ENCODE measurements around the gene OSBP2. TPM values are rescaled to one million over a fixed set of nuclear protein-coding genes. Genes with fewer than 3 reads are reported as not detected.

OSBP2 gene
- total and polyA plus RNA-seq, 2 of the 13 experiments (the other 11 are each of a cell fraction or from before 2014, with no cell fraction given) = 5.0 to 7.7 TPM

GRCh38 chr22:30927806-30928205, 233.1 kb downstream of the OSBP2 start:
- Histone ChIP-seq H3K9ac (ENCODE audit: insufficient read depth, low read depth, low read length) (no peak overlapping the region), H2AFZ (ENCODE audit: low read length) (no peak overlapping the region), H3K79me2 (ENCODE audit: insufficient read depth, low read length) (no peaks in the 10 kb centered on the region), H3K27ac (ENCODE audit: extremely low read length, insufficient read depth, low read length) (no peak overlapping the region), H3K4me1 (ENCODE audit: insufficient read depth, low read length) (no peaks in the 10 kb centered on the region), H3K9me3 (ENCODE audit: low read length) (no peaks in the 10 kb centered on the region), H3K27me3 (ENCODE audit: control insufficient read depth in 1 of 2, insufficient read depth in 2 of 2, low read length in 2 of 2) (no peaks in the 10 kb centered on the region), H3K4me2 (ENCODE audit: low read depth, low read length) (no peak overlapping the region), H3K36me3 (replicated peaks in 1 of 2; ENCODE audit: control insufficient read depth in 1 of 2, insufficient read depth in 2 of 2, low read length in 2 of 2) (peaks cover 38 to 78% of the 10 kb centered on the region in 2 experiments), H3K4me3 (replicated peaks in 1 of 3; ENCODE audit: insufficient read depth in 1 of 3, low read depth in 2 of 3, low read length in 3 of 3) (no peak overlapping the region), H4K20me1 (ENCODE audit: insufficient read depth, low read length) (no peaks in the 10 kb centered on the region; the same call in 1 of the 2 replicates)
- DNase-seq (ENCODE audit: low spot score) (no peak), ATAC-seq (no peak), FAIRE-seq (no peak)
- 90% methylated on average over 2 of the region's 10 CpGs for WGBS (ENCODE audit: low lambda C conversion rate)
- ChIA-PET POLR2A (no interaction called here), CTCF (ENCODE audit: low intra/inter-chr PET ratio, low total read pairs) (no interaction called here)
- intact Hi-C loops (cut with micrococcal nuclease; ENCODE audit: unreplicated experiment) (no loop called here), in situ Hi-C loops (cut with HindIII; ENCODE audit: extremely low pct_ligation_motif_present, low pct_unique_long_range_greater_than_20kb) (no loop called here)
- BruUV-seq (replicated peaks) = no TSS peak
- no peak for TF ChIP-seq CBFB (CRISPR knock-in tag; IDR thresholded peaks at IDR 0.05)
- no peak for TF ChIP-seq RFX1 (IDR thresholded peaks at IDR 0.05)
- TF ChIP-seq SOX5 (CRISPR knock-in tag; IDR thresholded peaks at IDR 0.05; ENCODE audit: borderline replicate concordance) = no peak
- TF ChIP-seq PLRG1 (conservative IDR thresholded peaks at IDR 0.05) = no peak
- TF ChIP-seq ZNF747 (CRISPR knock-in tag; IDR thresholded peaks at IDR 0.05; ENCODE audit: borderline replicate concordance) = no peak
- no peak for TF ChIP-seq HNF4A (CRISPR knock-in tag; IDR thresholded peaks at IDR 0.05)
- TF ChIP-seq SMYD3 (CRISPR knock-in tag; IDR thresholded peaks at IDR 0.05) = no peak
- no peak for TF ChIP-seq ZNF382 (CRISPR knock-in tag; IDR thresholded peaks at IDR 0.05; ENCODE audit: borderline replicate concordance)
- TF ChIP-seq ZFP36L1 (CRISPR knock-in tag; IDR thresholded peaks at IDR 0.05) = no peak
- no peak for TF ChIP-seq ZFY (CRISPR knock-in tag; IDR thresholded peaks at IDR 0.05)
- no peak for TF ChIP-seq ZUFSP (CRISPR knock-in tag; IDR thresholded peaks at IDR 0.05; ENCODE audit: borderline replicate concordance)
- no peak for TF ChIP-seq HMGXB3 (CRISPR knock-in tag; IDR thresholded peaks at IDR 0.05; ENCODE audit: borderline replicate concordance)
- no peak for TF ChIP-seq NR0B2 (CRISPR knock-in tag; IDR thresholded peaks at IDR 0.05)
- TF ChIP-seq, protein P1, sequence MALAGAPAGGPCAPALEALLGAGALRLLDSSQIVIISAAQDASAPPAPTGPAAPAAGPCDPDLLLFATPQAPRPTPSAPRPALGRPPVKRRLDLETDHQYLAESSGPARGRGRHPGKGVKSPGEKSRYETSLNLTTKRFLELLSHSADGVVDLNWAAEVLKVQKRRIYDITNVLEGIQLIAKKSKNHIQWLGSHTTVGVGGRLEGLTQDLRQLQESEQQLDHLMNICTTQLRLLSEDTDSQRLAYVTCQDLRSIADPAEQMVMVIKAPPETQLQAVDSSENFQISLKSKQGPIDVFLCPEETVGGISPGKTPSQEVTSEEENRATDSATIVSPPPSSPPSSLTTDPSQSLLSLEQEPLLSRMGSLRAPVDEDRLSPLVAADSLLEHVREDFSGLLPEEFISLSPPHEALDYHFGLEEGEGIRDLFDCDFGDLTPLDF (CRISPR knock-in tag; IDR thresholded peaks at IDR 0.05) = no peak
